ENCODE measurements around the gene PABPN1L. TPM values are rescaled to one million over a fixed set of nuclear protein-coding genes. Genes with fewer than 3 reads are reported as not detected.

Gene PABPN1L
- total RNA-seq, 1 donor from 2014 or later: not detected

DNA sequence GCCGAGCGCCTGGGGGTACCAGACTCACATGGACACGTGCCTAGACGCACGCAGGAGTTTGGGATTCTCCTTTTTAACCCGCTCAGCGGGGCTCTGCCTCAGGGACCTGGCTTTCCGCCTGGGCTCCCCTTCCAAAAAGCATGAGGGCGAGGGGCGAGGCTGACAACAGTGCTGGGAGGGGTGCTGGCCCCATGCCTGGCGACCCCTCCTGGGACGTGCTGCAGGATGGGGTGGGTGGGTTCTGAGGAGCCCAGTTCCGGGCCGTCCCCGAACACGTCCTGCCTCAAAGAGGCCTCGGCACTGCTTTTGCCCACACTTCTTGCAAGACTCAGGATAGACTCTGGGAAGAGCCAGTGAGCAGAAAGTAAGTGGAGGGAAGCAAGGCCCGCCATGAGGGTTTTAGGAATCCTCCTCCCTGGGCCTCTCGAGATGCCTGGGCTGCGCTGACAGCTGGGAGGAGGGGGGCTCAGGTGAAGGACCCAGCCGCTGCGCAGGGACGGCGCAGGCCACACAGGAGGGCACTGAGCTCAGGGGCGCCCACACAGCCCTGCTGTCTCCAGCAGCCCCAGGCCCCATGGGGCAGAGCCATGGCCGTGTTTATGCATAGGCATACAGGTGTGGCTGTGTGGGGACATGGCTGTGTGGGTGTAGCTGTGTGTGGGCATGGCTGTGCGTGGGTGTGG, 15.4 kb upstream of the PABPN1L start:
- no peak overlapping the region for H3K4me3 Mint-ChIP-seq (ENCODE audit: unreplicated experiment)
- H3K4me1 ChIP-seq (ENCODE audit: insufficient read depth, low read length): no peaks in the 10 kb centered on the region
- no peak overlapping the region for H3K4me2 ChIP-seq (ENCODE audit: low read length)
- H3K36me3 ChIP-seq (ENCODE audit: insufficient read depth, low read length): no peaks in the 10 kb centered on the region
- no peak overlapping the region for H3K27ac Mint-ChIP-seq (ENCODE audit: unreplicated experiment)
- H3K79me2 ChIP-seq (ENCODE audit: insufficient read depth, low read length): no peaks in the 10 kb centered on the region
- no peak overlapping the region for H3K4me3 ChIP-seq (ENCODE audit: insufficient read depth, low read depth, low read length)
- H3K27me3 Mint-ChIP-seq (ENCODE audit: low read depth, unreplicated experiment): peaks cover 17% of the 10 kb centered on the region
- no peaks in the 10 kb centered on the region for H3K9me3 ChIP-seq (ENCODE audit: insufficient read depth, low read depth, low read length)
- H3K27ac ChIP-seq (ENCODE audit: low read depth, low read length): no peak overlapping the region
- FAIRE-seq (no peak), DNase-seq (ENCODE audit: low read depth) (no peak)
- no peaks in the 10 kb centered on the region for H3K36me3 Mint-ChIP-seq (ENCODE audit: low read depth, unreplicated experiment)
- H3K27me3 ChIP-seq (ENCODE audit: insufficient read depth, low read length): peaks cover 7% of the 10 kb centered on the region
- no peak overlapping the region for H3K9ac ChIP-seq (ENCODE audit: low read length)
- TF ChIP-seq CTCF (IDR thresholded peaks at IDR 0.05; ENCODE audit: insufficient read depth, low read depth, low read length) (no peak), EZH2 (IDR thresholded peaks at IDR 0.05; ENCODE audit: insufficient read depth, low read length) (no peak)
- no peaks in the 10 kb centered on the region for H3K9me3 Mint-ChIP-seq (ENCODE audit: unreplicated experiment)
- H2AFZ ChIP-seq (ENCODE audit: low read depth, low read length): no peak overlapping the region
- no peaks in the 10 kb centered on the region for H3K4me1 Mint-ChIP-seq (ENCODE audit: low read depth, unreplicated experiment)
- no peaks in the 10 kb centered on the region for H4K20me1 ChIP-seq (ENCODE audit: insufficient read depth, low read length)

GRCh38 chr16:88881007-88881615, 14.7 kb upstream of the PABPN1L start:
- no peak overlapping the region for H2AFZ ChIP-seq (ENCODE audit: low read depth, low read length)
- H4K20me1 ChIP-seq (ENCODE audit: insufficient read depth, low read length): no peaks in the 10 kb centered on the region
- H3K4me2 ChIP-seq (ENCODE audit: low read length): no peak overlapping the region
- H3K27ac ChIP-seq (ENCODE audit: low read depth, low read length): no peak overlapping the region
- no peak overlapping the region for H3K9ac ChIP-seq (ENCODE audit: low read length)
- Mint-ChIP-seq H3K4me1 (ENCODE audit: low read depth, unreplicated experiment) (no peaks in the 10 kb centered on the region), H3K4me3 (ENCODE audit: unreplicated experiment) (no peak overlapping the region), H3K27me3 (ENCODE audit: low read depth, unreplicated experiment) (peaks cover 23% of the 10 kb centered on the region), H3K36me3 (ENCODE audit: low read depth, unreplicated experiment) (no peaks in the 10 kb centered on the region), H3K27ac (ENCODE audit: unreplicated experiment) (no peak overlapping the region), H3K9me3 (ENCODE audit: unreplicated experiment) (no peaks in the 10 kb centered on the region)
- H3K9me3 ChIP-seq (ENCODE audit: insufficient read depth, low read depth, low read length): no peaks in the 10 kb centered on the region
- no peak for TF ChIP-seq CTCF (IDR thresholded peaks at IDR 0.05; ENCODE audit: insufficient read depth, low read depth, low read length)
- TF ChIP-seq EZH2 (IDR thresholded peaks at IDR 0.05; ENCODE audit: insufficient read depth, low read length): peak; percentile 84
- peaks cover 7% of the 10 kb centered on the region for H3K27me3 ChIP-seq (ENCODE audit: insufficient read depth, low read length)
- H3K79me2 ChIP-seq (ENCODE audit: insufficient read depth, low read length): no peaks in the 10 kb centered on the region
- no peaks in the 10 kb centered on the region for H3K4me1 ChIP-seq (ENCODE audit: insufficient read depth, low read length)
- H3K36me3 ChIP-seq (ENCODE audit: insufficient read depth, low read length): no peaks in the 10 kb centered on the region
- H3K4me3 ChIP-seq (ENCODE audit: insufficient read depth, low read depth, low read length): no peak overlapping the region
- FAIRE-seq (no peak), DNase-seq (ENCODE audit: low read depth) (no peak)

Data from astrocyte (in vitro differentiated cells and primary cell).